DMS53 (cell line): ENCODE results near the gene ZNF280D.
A peak's percentile ranks its signal among the peaks of the same experiment; 100 is the strongest.

ENCODE experiments used
- DNase-seq: peaks from one replicate; lab custom pipeline; 2025; lab: John Stamatoyannopoulos, UW

The ZNF280D gene

GRCh38 chr15:56744701-56745683, 11.7 kb upstream of the ZNF280D start:
- no peak for DNase-seq

- no peak for DNase-seq
Measured at GRCh38 chr15:56741541-56741940, 8.2 kb upstream of the ZNF280D start.

GRCh38 chr15:56739964-56740640, 6.8 kb upstream of the ZNF280D start:
- DNase-seq = peak; percentile 50

- DNase-seq = no peak
Measured at GRCh38 chr15:56739474-56739873, 6.2 kb upstream of the ZNF280D start.

GRCh38 chr15:56737791-56738190, 4.5 kb upstream of the ZNF280D start:
- no peak for DNase-seq

- DNase-seq = no peak
Measured at GRCh38 chr15:56736881-56737707, 3.8 kb upstream of the ZNF280D start.

- DNase-seq = peak; percentile 8
Measured at GRCh38 chr15:56736308-56736707, 3.0 kb upstream of the ZNF280D start.

GRCh38 chr15:56735589-56735988, 2.3 kb upstream of the ZNF280D start:
- no peak for DNase-seq

GRCh38 chr15:56734013-56734635, 815 bp upstream of the ZNF280D start:
- DNase-seq = peak; percentile 57

- no peak for DNase-seq
Measured at GRCh38 chr15:56732886-56733135, 498 bp downstream of the ZNF280D start.

- DNase-seq = peak; percentile 50
Measured at GRCh38 chr15:56732135-56732885, 999 bp downstream of the ZNF280D start.

GRCh38 chr15:56731548-56731947, 1.8 kb downstream of the ZNF280D start:
- no peak for DNase-seq

GRCh38 chr15:56729561-56729960, 3.7 kb downstream of the ZNF280D start:
- no peak for DNase-seq

GRCh38 chr15:56725386-56725785, 7.9 kb downstream of the ZNF280D start:
- DNase-seq = no peak

GRCh38 chr15:56724232-56724631, 9.1 kb downstream of the ZNF280D start:
- no peak for DNase-seq

GRCh38 chr15:56723787-56724186, 9.5 kb downstream of the ZNF280D start:
- DNase-seq = no peak

GRCh38 chr15:56719774-56720555, 13.3 kb downstream of the ZNF280D start:
- no peak for DNase-seq

- no peak for DNase-seq
Measured at GRCh38 chr15:56719021-56719612, 14.2 kb downstream of the ZNF280D start.

GRCh38 chr15:56718560-56718959, 14.7 kb downstream of the ZNF280D start:
- no peak for DNase-seq

- no peak for DNase-seq
Measured at GRCh38 chr15:56716334-56716733, 17.0 kb downstream of the ZNF280D start.
